ENCODE data around the gene AP3D1.
"Not testable (repeated sequence)": the region's sequence is repeated elsewhere in the genome, so short reads cannot be mapped to it uniquely, and the experiment has no call there.

The AP3D1 gene

GRCh38 chr19:2089727-2090053, 61.7 kb downstream of the AP3D1 start:
- H3K4me3 ChIP-seq (ENCODE audit: low read length) = peak overlapping the region; percentile 29
- TF ChIP-seq, protein P1, sequence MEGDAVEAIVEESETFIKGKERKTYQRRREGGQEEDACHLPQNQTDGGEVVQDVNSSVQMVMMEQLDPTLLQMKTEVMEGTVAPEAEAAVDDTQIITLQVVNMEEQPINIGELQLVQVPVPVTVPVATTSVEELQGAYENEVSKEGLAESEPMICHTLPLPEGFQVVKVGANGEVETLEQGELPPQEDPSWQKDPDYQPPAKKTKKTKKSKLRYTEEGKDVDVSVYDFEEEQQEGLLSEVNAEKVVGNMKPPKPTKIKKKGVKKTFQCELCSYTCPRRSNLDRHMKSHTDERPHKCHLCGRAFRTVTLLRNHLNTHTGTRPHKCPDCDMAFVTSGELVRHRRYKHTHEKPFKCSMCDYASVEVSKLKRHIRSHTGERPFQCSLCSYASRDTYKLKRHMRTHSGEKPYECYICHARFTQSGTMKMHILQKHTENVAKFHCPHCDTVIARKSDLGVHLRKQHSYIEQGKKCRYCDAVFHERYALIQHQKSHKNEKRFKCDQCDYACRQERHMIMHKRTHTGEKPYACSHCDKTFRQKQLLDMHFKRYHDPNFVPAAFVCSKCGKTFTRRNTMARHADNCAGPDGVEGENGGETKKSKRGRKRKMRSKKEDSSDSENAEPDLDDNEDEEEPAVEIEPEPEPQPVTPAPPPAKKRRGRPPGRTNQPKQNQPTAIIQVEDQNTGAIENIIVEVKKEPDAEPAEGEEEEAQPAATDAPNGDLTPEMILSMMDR (IDR thresholded peaks at IDR 0.05; ENCODE audit: insufficient read depth, low read depth, low read length, missing control alignments) = no peak
- peak; percentile 22 for DNase-seq (ENCODE audit: low read depth)

- DNase-seq (ENCODE audit: low read depth) = peak; percentile 98
- TF ChIP-seq, protein P1 (IDR thresholded peaks at IDR 0.05; ENCODE audit: insufficient read depth, low read depth, low read length, missing control alignments) = peak; percentile 36
- H3K4me3 ChIP-seq (ENCODE audit: low read length) = peak overlapping the region; percentile 29
Measured at GRCh38 chr19:2089001-2089711, 62.2 kb downstream of the AP3D1 start.

- DNase-seq (ENCODE audit: low read depth) = no peak
- TF ChIP-seq, protein P1 (IDR thresholded peaks at IDR 0.05; ENCODE audit: insufficient read depth, low read depth, low read length, missing control alignments) = no peak
- H3K4me3 ChIP-seq (ENCODE audit: low read length) = no peak overlapping the region
Measured at GRCh38 chr19:2087621-2088100, 63.7 kb downstream of the AP3D1 start.

DNA sequence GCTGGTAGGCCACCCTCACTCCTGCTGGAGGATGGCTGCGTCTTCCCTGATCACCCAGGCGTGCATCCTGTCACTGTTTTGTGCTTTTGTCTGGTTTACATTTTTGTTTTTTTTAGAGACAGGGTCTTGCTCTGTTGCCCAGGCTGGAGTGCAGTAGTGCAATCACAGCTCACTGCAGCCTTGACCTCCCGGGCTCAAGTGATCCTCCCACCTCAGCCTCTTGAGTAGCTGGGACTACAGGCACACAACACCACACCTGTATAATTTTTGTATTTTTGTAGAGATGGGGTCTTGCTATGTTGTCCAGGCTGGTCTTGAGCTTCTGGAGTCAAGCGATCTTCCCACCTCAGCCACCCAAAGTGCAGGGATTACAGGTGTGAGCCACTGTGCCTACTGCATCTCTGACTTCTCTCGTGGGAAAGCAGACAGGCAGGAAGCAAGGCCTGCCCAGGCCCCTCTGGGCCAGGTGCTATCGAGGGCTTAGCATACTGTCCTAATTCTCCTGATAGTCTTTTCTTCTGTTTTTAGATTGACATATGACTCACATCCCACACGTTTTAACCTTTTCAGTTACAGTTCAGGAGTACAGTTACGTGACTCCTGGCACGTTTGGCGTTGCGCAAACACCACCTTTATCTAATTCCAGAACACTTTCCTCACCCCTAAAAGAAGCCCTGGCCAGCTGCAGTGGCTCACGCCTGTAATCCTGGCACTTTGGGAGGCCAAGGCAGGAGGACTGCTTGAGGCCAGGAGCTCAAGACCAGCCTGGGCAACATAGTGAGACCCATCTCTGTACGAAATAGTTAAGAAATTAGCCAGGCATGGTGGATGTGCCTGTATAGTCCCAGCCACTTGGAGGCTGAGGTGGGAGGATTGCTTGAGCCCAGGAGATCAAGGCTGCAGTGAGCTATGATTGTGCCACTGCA, 64.4 kb downstream of the AP3D1 start:
- not testable (repeated sequence) for H3K4me3 ChIP-seq (ENCODE audit: low read length)
- DNase-seq (ENCODE audit: low read depth) = peak; percentile 94

DNA sequence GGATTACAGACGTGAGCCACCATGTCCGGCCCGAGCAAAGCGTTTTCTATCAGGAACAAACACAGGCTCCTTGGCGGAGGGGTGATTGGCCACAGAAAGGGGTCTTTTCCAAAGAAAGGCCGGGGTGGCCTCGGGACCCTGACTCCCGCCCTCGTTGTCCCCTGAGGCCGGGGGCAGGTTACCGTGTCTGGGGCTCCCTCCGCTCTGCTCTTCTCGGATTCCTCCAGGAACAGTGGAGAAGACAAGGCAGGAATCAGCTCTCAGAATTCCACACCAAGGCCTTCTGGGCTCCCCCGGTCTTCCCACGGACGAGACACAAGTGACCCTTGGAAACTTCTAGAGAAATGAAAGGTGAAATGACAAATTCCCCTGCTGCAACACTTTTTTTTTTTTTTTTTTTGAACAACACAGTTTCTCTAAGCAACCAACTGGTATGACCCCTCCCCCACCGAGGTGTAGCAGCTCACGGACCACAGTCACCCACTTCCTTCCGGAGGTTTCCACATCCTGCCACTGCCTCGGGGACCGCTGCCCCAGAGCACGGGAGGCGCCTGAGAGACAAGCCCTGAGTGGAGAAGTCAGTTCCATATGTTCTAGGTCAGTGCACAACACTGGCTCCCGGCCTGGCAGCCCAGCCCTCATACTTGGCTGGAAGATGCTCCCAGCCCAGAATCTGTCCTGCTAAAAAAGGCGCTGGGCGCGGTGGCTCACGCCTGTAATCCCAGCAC, 66.2 kb downstream of the AP3D1 start:
- H3K4me3 ChIP-seq (ENCODE audit: low read length) = no peak overlapping the region
- TF ChIP-seq, protein P1 (IDR thresholded peaks at IDR 0.05; ENCODE audit: insufficient read depth, low read depth, low read length, missing control alignments) = no peak
- peak; percentile 52 for DNase-seq (ENCODE audit: low read depth)

DNA sequence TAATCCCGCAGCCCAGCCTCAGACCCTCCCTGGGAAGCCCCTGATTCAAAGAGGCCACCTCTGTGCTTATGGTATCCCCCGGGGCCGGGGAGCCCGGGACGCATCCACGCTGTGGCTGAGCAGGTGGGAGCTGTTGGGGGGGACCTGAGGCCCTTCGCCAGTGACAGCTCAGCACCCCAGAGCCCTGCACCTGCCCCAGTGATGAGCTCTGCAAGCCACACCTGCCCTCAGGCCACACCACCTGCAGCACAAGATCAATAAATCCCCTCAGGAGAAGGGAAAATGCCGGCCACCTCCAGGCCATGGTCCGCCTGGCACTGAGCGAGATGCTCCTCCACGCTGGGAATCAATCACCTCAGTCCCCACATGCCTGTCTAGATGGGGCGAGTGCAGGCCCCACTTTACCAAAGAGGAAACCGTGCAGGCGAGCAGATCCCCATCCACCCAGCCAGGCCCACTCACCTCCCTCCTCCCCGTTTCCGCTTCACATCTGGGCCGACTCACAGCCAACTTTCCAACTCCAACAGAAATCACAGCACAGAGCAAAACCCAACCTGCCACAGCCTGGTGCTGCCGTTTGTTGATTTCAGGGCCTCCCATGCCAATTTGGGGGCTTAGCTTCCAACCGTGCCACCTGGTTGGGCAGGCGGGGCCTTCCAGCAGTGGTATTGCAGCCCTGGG, 68.1 kb downstream of the AP3D1 start:
- H3K4me3 ChIP-seq (ENCODE audit: low read length) = no peak overlapping the region
- no peak for DNase-seq (ENCODE audit: low read depth)
- TF ChIP-seq, protein P1 (IDR thresholded peaks at IDR 0.05; ENCODE audit: insufficient read depth, low read depth, low read length, missing control alignments) = no peak
